ENCODE data around the gene TMEFF2.

The TMEFF2 gene

DNA sequence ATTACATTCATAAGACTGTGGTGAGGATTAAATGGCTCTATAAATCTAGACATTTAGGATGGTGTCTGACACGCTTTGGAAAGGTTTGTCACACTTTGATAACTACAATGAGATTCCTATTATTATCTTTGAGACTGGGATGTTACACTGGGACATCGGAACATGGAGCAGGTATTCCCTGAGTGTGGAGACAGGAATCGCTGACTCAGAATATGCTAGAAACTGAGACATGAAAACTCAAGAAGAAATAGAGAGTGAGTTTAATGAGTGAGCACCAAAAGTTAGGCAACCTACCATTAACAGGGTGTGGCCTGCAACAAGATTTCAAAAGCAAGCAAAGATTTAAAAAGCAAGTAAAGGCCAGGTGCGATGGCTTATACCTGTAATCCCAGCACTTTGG is 145.4 kb downstream of the TMEFF2 start:
- DNase-seq (ENCODE audit: low read depth), result no peak
- TF ChIP-seq, protein P1, sequence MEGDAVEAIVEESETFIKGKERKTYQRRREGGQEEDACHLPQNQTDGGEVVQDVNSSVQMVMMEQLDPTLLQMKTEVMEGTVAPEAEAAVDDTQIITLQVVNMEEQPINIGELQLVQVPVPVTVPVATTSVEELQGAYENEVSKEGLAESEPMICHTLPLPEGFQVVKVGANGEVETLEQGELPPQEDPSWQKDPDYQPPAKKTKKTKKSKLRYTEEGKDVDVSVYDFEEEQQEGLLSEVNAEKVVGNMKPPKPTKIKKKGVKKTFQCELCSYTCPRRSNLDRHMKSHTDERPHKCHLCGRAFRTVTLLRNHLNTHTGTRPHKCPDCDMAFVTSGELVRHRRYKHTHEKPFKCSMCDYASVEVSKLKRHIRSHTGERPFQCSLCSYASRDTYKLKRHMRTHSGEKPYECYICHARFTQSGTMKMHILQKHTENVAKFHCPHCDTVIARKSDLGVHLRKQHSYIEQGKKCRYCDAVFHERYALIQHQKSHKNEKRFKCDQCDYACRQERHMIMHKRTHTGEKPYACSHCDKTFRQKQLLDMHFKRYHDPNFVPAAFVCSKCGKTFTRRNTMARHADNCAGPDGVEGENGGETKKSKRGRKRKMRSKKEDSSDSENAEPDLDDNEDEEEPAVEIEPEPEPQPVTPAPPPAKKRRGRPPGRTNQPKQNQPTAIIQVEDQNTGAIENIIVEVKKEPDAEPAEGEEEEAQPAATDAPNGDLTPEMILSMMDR (IDR thresholded peaks at IDR 0.05; ENCODE audit: control insufficient read depth, insufficient read depth, low read depth, low read length, missing control alignments), result no peak

DNA sequence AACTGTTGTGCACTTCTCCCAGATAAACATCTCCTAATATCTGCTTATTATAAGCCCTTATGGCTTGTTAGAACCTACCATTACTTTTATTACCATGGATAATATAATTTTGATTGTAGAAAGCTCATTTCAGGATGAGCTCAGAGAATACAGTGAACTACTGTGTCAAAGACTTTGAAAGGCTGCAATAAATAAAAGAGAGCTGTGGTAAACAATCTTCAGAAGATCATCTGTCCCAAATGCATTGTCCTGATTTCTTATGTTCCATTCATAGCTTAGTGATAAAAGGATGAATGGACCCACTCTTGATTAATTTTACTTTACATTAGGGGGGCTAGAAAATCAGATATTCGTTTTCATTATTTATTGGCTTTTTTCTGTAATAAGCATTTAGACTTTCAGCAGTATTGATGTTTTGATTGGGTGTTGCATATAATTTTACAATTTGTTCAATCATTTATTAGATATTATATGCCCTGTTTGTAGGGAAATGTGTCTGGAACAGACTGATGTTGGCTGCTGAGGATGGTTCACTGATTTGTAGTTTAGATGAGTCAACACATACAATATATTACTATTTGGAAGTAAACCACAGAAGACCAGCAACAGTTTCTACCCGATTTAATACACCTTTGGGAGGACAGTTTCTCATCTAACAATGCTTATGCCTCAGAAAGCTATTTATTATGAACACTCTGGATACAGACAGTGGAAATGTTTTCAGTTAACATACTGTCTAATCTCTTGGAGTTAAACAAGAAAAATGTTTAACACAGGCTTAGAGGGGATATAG is 147.2 kb downstream of the TMEFF2 start:
- H3K4me3 ChIP-seq (ENCODE audit: control insufficient read depth, low read depth, low read length), result no peak overlapping the region
- TF ChIP-seq, protein P1 (IDR thresholded peaks at IDR 0.05; ENCODE audit: control insufficient read depth, insufficient read depth, low read depth, low read length, missing control alignments), result no peak
- no peak for DNase-seq (ENCODE audit: low read depth)

More for the DNA sequence above, 145.4 kb downstream of the TMEFF2 start:
- H3K4me3 ChIP-seq (ENCODE audit: control insufficient read depth, low read depth, low read length), result no peak overlapping the region

DNA sequence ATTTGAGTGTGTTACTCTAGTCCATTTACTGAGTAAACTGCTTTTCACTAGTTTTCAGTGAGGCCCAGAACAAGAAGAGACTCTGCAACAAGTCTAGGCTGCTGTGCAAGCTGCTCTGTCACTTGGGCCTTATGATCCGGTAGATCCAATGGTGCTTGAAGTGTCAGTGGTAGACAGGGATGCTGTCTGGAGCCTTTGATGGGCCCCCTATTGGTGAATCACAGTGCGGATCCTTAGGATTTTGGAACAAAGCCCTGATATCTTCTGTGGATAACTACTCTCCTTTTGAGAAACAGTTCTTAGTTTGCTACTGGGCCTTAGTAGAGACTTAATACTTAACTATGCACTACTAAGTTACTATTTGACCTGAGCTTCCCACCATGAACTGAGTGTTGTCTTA is 150.2 kb downstream of the TMEFF2 start:
- no peak for DNase-seq (ENCODE audit: low read depth)
- TF ChIP-seq, protein P1 (IDR thresholded peaks at IDR 0.05; ENCODE audit: control insufficient read depth, insufficient read depth, low read depth, low read length, missing control alignments), result no peak
- H3K4me3 ChIP-seq (ENCODE audit: control insufficient read depth, low read depth, low read length), result no peak overlapping the region

DNA sequence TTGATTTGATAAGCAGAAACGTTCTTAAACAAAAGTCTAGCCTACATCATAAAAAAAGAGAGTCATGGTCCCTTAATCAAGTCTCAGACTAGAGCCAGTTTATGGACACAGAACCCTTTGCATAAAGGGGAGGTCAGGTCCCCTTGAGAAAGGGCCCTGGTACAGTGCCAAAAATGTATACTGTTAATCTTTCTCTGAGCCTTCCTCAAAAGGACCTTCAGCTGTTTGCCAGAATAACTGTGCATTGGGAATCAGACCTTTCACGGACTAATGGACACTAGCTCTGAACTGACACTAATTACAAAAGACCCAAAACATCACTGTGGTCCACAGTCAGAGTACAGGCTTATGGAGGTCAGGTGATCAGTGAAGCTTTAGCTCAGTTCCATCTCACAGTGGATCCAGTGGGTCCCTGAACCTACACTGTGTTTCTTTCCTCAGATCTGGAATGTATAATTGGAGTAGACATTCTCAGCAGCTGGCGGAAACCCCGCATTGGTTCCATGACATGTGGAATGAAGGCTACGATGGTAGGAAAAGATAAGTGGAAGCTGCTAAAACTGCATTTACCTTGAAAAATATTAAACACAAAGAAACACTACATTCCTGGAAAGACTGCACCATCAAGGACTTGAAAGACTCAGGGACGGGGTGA is 151.4 kb downstream of the TMEFF2 start:
- TF ChIP-seq, protein P1 (IDR thresholded peaks at IDR 0.05; ENCODE audit: control insufficient read depth, insufficient read depth, low read depth, low read length, missing control alignments), result no peak
- no peak for DNase-seq (ENCODE audit: low read depth)
- no peak overlapping the region for H3K4me3 ChIP-seq (ENCODE audit: control insufficient read depth, low read depth, low read length)

DNA sequence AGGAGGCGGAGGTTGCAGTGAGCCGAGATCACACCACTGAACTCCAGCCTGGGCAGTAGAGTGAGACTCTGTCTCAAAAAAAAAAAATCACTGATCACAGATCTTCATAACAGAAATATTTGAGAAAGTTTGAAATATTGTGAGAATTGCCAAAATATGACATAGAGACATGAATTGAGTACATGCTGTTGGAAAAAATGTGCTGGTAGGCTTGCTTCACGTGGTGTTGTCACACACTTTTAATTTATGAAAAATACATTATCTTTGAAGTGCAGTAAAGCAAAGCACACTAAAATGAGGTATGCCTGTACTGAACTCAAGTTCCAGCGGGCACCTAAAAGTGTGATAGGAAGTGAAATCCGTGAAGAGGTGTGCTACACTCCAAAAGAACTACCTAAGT is 152.6 kb downstream of the TMEFF2 start:
- DNase-seq (ENCODE audit: low read depth), result no peak
- H3K4me3 ChIP-seq (ENCODE audit: control insufficient read depth, low read depth, low read length), result no peak overlapping the region
- TF ChIP-seq, protein P1 (IDR thresholded peaks at IDR 0.05; ENCODE audit: control insufficient read depth, insufficient read depth, low read depth, low read length, missing control alignments), result no peak

DNA sequence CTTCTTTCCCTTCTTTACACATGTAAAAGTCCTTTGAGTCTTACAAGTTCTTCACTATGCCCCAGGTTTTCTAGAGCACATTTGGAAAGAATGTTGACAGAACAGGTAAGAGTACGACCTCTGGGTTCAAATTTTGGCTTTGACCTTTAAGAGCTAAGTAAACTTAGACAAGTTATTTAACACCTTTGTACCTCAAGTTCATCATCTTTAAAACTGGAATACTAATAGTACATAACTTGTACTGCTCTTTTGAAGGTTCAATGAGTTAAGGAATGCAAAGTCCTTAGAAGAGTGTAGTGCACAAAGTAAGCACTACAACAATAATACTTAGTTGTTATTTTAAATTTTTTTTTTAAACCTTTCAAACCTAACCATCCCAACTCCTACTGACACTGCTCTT is 156.6 kb downstream of the TMEFF2 start:
- H3K4me3 ChIP-seq (ENCODE audit: control insufficient read depth, low read depth, low read length), result no peak overlapping the region
- no peak for DNase-seq (ENCODE audit: low read depth)
- TF ChIP-seq, protein P1 (IDR thresholded peaks at IDR 0.05; ENCODE audit: control insufficient read depth, insufficient read depth, low read depth, low read length, missing control alignments), result no peak
